Heart left ventricle (tissue), 16 donors: Measurements from ENCODE around the gene FSTL5. TPM values are rescaled to one million over a fixed set of nuclear protein-coding genes. Genes with fewer than 3 reads are reported as not detected.

Source experiments
- ATAC-seq, 4 donors: fragments of 200-7000 bp; cut with Tn5 transposase; one replicate each; pipeline ENCODE4 v1.9.1; 2020 to 2022; ENCODE audit warnings: moderate library complexity in 4 of 4, mild to moderate bottlenecking in 3 of 4, moderate number of reproducible peaks in 1 of 4
- DNase-seq, 5 donors: peaks; one replicate each; pipeline ENCODE4 v3.0.0-alpha.2; 2020
- H3K27ac ChIP-seq, 12 donors: fragments of 200-600 bp; sonication (generic) in 4 of 12; one replicate each; pipeline versions ENCODE4 v1.5.0 to v1.8.0; 2016 to 2022; ENCODE audit warnings: mild to moderate bottlenecking in 2 of 12
- H3K27me3 ChIP-seq, 9 donors: fragments of 200-600 bp; sonication (generic) in 2 of 9; one replicate each; pipeline versions ENCODE4 v1.5.1 to v1.8.0; 2016 to 2022; ENCODE audit warnings: mild to moderate bottlenecking in 3 of 9
- H3K36me3 ChIP-seq, 9 donors: fragments of 200-600 bp; sonication (generic) in 2 of 9; one replicate each; pipeline versions ENCODE4 v1.5.0 to v1.8.0; 2018 to 2022; ENCODE audit warnings: mild to moderate bottlenecking in 2 of 9
- H3K4me1 ChIP-seq, 12 donors: fragments of 200-600 bp; sonication (generic) in 4 of 12; one replicate each; pipeline versions ENCODE4 v1.5.0 to v1.8.0; 2016 to 2022; ENCODE audit warnings: mild to moderate bottlenecking in 3 of 12
- H3K4me3 ChIP-seq, 12 donors: fragments of 200-600 bp; sonication (generic) in 4 of 12; one replicate each; pipeline versions ENCODE4 v1.5.0 to v1.8.0; 2017 to 2022; ENCODE audit warnings: mild to moderate bottlenecking in 9 of 12, moderate library complexity in 4 of 12
- H3K9me3 ChIP-seq, 12 donors: fragments of 200-600 bp; sonication (generic) in 4 of 12; one replicate each; pipeline versions ENCODE4 v1.5.0 to v1.8.0; 2016 to 2022; ENCODE audit warnings: mild to moderate bottlenecking in 1 of 12
- POLR2A ChIP-seq, 2 donors: fragments of 450-650 bp; IDR thresholded peaks; one replicate each; pipeline ENCODE4 v1.6.1; 2017; ENCODE audit warnings: antibody characterized with exemption in 2 of 2, mild to moderate bottlenecking in 2 of 2, moderate library complexity in 2 of 2
- WGBS, 4 donors: extraction: QIAGEN DNeasy Blood & Tissue Kit in 2 of 4; methylation state at CpG; one replicate each; pipeline versions ENCODE4 v1.1.5 to v1.1.7; 2013 to 2018; 5-methylcytosine and 5-hydroxymethylcytosine counted together
- intact Hi-C, 10 donors: fragments of 100-400 bp; cut with DNase I; formaldehyde crosslinking; loops; one replicate each; pipeline versions ENCODE4 v1.11.1 to v1.14.2; 2022
- polyA plus RNA-seq, 2 donors: library from polyadenylated mRNA; stranded (reverse); fragments of 200-250 nt; gene quantifications; one replicate each; pipeline ENCODE4 v1.2.3, GENCODE V29; 2013
- total RNA-seq, 9 donors: library from RNA; depleted of rRNA in 2 of 9; stranded (reverse); fragments of >200 nt in 2 of 9; fragmentation: NEBNext Ultra II Directional in 3 of 9; extraction: Animal tissue kit (Norgen Biotek cat#: 25700) in 3 of 9; gene quantifications; one replicate each; pipeline versions ENCODE4 v1.1.0 to v1.2.4, GENCODE V29; 2016 to 2023
- TF ChIP-seq, protein P1 (sequence below), 12 donors: fragments of 200-600 bp; sonication (generic) in 4 of 12; IDR thresholded peaks; one replicate each; pipeline versions ENCODE4 v1.5.0 to v1.8.0; 2018 to 2022; ENCODE audit warnings: antibody characterized with exemption in 12 of 12, mild to moderate bottlenecking in 5 of 12
- donor health status: ischemic (EF 13 %, LVEDD 7.1; RV severe dilation, severe dysfunction).
- donor health status: healthy with polysubstance abuse.
- donor health status: DM: no; HTN: yes; CAD: no.
- donor health status: DM: no; HTN: no; CAD: no.
- donor health status: ischemic (EF 25% LVEDD 6.9; RV normal size, moderate dysfunction).
- donor health status: ischemic (EF 25% LVEDD 5.7; RV mildly dilated, moderate dysfunction).
- donor health status: healthy.
- donor health status: DM: yes; HTN: yes; CAD: no.
- donor health status: ischemic (EF 35%, LVEDD 5.7; RV mildly dilated, moderate dysfunction).
- donor health status: nonischemic (EF 11% LVEDD 7.7; RV severe dilation, severe dysfunction).
- donor health status: DM: yes; HTN: yes; CAD: no.
- donor health status: PGD.
- donor health status: ischemic (EF 29% LVEDD 5.4; RV normal size, mild dysfunction).
- donor health status: nonischemic (EF 23%, LVEDD 6.1; RV moderate dilation, normal function).

FSTL5 gene
- total and polyA plus RNA-seq, 11 donors = not detected

DNA sequence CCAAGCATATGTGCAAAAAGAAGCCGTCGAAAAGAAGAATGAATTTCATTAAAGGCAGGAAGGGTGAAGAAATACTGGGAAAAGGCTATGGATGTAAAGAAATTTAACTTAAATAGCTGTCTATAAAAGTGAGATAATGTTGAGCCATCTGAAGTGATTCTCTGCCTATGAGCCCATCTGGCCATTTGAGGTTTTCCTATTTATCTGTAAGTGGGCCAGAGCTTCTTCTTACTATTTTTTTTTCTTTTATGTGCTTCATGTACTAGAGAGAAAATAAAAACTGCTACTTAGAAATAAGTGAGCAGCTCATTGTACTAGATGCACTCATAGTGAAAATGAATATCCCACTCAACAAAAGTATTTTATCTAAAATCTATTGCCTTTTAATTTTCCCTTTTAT is 725.7 kb downstream of the FSTL5 start:
- TF ChIP-seq POLR2A (IDR thresholded peaks at IDR 0.05) = no peak
- TF ChIP-seq, protein P1, sequence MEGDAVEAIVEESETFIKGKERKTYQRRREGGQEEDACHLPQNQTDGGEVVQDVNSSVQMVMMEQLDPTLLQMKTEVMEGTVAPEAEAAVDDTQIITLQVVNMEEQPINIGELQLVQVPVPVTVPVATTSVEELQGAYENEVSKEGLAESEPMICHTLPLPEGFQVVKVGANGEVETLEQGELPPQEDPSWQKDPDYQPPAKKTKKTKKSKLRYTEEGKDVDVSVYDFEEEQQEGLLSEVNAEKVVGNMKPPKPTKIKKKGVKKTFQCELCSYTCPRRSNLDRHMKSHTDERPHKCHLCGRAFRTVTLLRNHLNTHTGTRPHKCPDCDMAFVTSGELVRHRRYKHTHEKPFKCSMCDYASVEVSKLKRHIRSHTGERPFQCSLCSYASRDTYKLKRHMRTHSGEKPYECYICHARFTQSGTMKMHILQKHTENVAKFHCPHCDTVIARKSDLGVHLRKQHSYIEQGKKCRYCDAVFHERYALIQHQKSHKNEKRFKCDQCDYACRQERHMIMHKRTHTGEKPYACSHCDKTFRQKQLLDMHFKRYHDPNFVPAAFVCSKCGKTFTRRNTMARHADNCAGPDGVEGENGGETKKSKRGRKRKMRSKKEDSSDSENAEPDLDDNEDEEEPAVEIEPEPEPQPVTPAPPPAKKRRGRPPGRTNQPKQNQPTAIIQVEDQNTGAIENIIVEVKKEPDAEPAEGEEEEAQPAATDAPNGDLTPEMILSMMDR (IDR thresholded peaks at IDR 0.05) = no peak
- no peak for DNase-seq

DNA sequence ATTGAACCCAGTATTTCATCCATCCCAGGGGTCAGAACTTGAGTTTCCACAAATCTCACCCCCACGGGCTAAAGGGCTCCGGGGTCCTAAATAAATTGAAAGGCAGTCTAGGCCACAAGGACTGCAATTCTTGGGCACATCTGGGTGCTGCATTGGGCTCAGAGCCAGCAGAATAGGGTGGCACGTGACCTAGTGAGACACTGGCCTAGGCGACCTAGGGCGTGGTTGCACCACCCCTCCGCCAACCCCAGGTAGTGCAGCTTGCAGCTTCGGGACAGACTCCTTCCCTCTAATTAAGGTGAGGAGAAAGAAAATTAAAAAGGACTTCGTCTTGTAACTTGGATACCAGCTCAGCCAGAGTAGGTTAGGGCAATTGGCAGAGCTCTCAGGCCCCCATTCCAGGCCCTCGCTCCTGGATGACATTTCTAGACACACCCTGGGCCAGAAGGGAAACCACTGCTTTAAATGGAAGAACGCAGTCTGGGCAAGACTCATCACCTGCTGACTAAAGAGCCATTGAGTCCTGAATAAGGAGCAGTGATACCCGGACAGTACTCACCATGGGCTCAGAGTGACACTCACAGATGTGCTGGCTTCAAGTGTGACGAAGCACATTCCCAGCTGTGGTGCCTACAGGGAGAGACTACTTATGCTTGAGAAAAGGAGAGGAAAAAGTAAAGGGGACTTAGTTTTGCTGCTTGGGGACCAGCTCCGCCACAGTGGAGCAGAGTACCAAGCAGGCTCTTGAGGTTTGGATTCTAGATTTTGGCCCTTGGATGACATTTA is 735.4 kb downstream of the FSTL5 start:
- Histone ChIP-seq H3K27ac (no peak overlapping the region), H3K36me3 (no peaks in the 10 kb centered on the region), H3K4me1 (no peaks in the 10 kb centered on the region), H3K4me3 (no peak overlapping the region), H3K9me3 (peaks cover 0 to 10% (median 0%) of the 10 kb centered on the region in 12 donors), H3K27me3 (no peaks in the 10 kb centered on the region)
- intact Hi-C loops = no loop called here
- no peak for DNase-seq
- TF ChIP-seq POLR2A (IDR thresholded peaks at IDR 0.05) = no peak
- TF ChIP-seq, protein P1 (IDR thresholded peaks at IDR 0.05) = no peak
- no peak for ATAC-seq
- WGBS, 4 donors = 67 to 91% (median 83%) methylated on average over 12 to 13 of the region's 13 CpGs

More for the DNA sequence above, 725.7 kb downstream of the FSTL5 start:
- Histone ChIP-seq H3K9me3 (peaks cover 0 to 14% (median 0%) of the 10 kb centered on the region in 12 donors), H3K36me3 (no peaks in the 10 kb centered on the region), H3K27me3 (no peaks in the 10 kb centered on the region), H3K4me3 (no peak overlapping the region), H3K4me1 (no peaks in the 10 kb centered on the region), H3K27ac (no peak overlapping the region)
- no peak for ATAC-seq
- intact Hi-C loops = no loop called here
- WGBS, 4 donors = 93 to 99% (median 97%) methylated on average over 2 of the region's 2 CpGs

DNA sequence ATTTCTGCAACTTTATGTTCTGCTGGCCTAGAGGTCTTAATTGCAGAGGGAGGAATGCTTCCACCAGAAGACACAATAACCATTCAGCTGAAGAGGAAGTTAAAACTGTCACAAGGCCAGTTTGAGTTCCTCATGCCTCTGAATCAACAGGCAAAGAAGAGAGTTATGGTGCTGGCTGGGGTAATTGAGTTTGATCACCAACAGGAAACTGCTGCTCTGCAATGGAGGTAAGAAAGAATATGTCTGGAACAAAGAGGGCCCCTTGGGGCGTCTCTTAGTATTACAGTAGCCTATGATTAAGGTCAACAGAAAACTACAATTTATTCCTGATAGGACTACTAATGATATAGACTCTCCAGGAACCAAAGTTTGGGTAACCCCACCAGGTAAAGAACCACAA is 744.0 kb downstream of the FSTL5 start:
- Histone ChIP-seq H3K9me3 (no peaks in the 10 kb centered on the region), H3K36me3 (no peaks in the 10 kb centered on the region), H3K4me1 (no peaks in the 10 kb centered on the region), H3K27ac (no peak overlapping the region), H3K27me3 (no peaks in the 10 kb centered on the region), H3K4me3 (no peak overlapping the region)
- no peak for ATAC-seq
- no peak for DNase-seq
- TF ChIP-seq, protein P1 (IDR thresholded peaks at IDR 0.05) = no peak
- TF ChIP-seq POLR2A (IDR thresholded peaks at IDR 0.05) = no peak
- WGBS, 4 donors = 29 to 53% (median 48%) methylated on average over 1 of the region's 1 CpG
- intact Hi-C loops = no loop called here

DNA sequence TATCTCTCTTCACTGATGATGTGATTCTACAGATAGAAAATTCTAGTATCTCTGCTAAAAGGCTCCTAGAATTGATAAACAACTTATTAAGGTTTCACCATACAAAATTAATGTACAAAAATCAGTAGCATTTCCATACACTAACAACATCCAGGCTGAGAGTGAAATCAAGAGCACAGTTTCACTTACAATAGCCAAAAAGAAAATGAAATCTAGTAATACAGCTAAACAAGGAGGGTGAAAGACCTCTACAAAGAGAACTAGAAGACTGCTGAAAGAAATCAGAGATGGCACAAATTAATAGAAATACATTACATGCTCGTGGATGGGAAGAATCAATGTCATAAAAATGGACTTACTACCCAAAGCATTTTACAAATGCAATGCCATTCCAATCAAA is 751.9 kb downstream of the FSTL5 start:
- H3K27ac ChIP-seq = no peak overlapping the region
- no peaks in the 10 kb centered on the region for H3K36me3 ChIP-seq
- intact Hi-C loops = no loop called here
- DNase-seq (no peak), ATAC-seq (no peak)
- peaks cover 0 to 8% (median 0%) of the 10 kb centered on the region in 12 donors for H3K9me3 ChIP-seq
- TF ChIP-seq, protein P1 (IDR thresholded peaks at IDR 0.05) = no peak
- no peak for TF ChIP-seq POLR2A (IDR thresholded peaks at IDR 0.05)
- no peak overlapping the region for H3K4me3 ChIP-seq
- no peaks in the 10 kb centered on the region for H3K27me3 ChIP-seq
- H3K4me1 ChIP-seq = no peaks in the 10 kb centered on the region
- 38 to 49% (median 46%) methylated on average over 1 of the region's 1 CpG for WGBS, 4 donors
